ENCODE data around the gene ADAM8.

Gene ADAM8

DNA sequence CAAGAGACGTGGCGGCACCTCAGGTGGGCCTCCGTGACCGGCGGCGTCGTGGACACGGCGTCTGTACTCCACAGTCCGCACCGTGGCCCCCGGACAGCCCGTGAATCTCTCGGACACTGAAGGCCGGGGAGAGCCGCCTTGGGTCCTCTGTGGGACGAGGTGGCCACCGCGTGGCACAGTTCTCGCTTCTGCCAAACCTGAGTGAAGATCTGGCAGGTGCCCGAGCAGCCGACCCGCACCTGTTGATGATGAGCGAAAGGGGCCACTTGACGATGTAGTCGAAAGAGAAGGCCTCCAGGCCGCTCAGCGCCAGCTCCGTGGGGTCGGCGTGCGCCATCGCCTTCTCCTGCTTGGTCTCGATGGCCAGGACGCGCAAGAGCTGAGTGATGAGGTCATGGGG is 8.5 kb upstream of the ADAM8 start:
- Histone ChIP-seq H3K36me3 (ENCODE audit: control insufficient read depth in 5 of 5, insufficient read depth in 5 of 5, low read length in 5 of 5) (peaks cover 4 to 98% (median 93%) of the 10 kb centered on the region in 5 donors), H3K4me1 (ENCODE audit: control insufficient read depth in 5 of 5, insufficient read depth in 5 of 5, low read length in 5 of 5) (no peaks in the 10 kb centered on the region), H3K9me3 (ENCODE audit: control insufficient read depth in 5 of 5, low read length in 5 of 5) (no peaks in the 10 kb centered on the region), H3K9ac (ENCODE audit: low read length in 5 of 5) (no peak overlapping the region), H3K27me3 (ENCODE audit: control insufficient read depth in 5 of 5, insufficient read depth in 4 of 5, low read length in 5 of 5) (no peaks in the 10 kb centered on the region), H3K27ac (ENCODE audit: low read depth, low read length) (no peak overlapping the region), H3K4me3 (ENCODE audit: low read depth in 1 of 5, low read length in 5 of 5) (no peak overlapping the region)

DNA sequence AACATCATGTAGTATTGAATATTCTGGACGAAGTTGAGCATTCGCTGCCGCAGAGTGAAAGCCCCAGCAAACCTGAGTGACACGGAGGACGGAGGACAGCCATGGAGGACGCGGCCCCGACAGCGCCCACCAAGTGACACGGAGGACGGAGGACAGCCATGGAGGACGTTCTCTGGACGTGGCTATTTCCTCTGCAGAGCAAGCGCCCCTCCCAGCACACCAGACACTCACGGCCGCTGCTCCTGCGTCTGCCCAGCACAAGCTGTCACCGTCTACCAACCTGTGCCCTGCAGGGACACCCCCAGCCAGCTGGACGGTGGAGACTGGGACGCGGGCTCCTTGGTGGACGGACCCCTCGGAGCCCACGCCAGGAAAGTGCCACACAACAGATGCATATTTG is 7.3 kb upstream of the ADAM8 start:
- Histone ChIP-seq H3K4me3 (ENCODE audit: low read depth in 1 of 5, low read length in 5 of 5) (no peak overlapping the region), H3K9me3 (ENCODE audit: control insufficient read depth in 5 of 5, low read length in 5 of 5) (no peaks in the 10 kb centered on the region), H3K27ac (ENCODE audit: low read depth, low read length) (no peak overlapping the region), H3K9ac (ENCODE audit: low read length in 5 of 5) (no peak overlapping the region), H3K4me1 (ENCODE audit: control insufficient read depth in 5 of 5, insufficient read depth in 5 of 5, low read length in 5 of 5) (peaks cover 0 to under 1% (median 0%) of the 10 kb centered on the region in 5 donors), H3K27me3 (ENCODE audit: control insufficient read depth in 5 of 5, insufficient read depth in 4 of 5, low read length in 5 of 5) (no peaks in the 10 kb centered on the region), H3K36me3 (ENCODE audit: control insufficient read depth in 5 of 5, insufficient read depth in 5 of 5, low read length in 5 of 5) (peaks cover 4 to 98% (median 95%) of the 10 kb centered on the region in 5 donors)

DNA sequence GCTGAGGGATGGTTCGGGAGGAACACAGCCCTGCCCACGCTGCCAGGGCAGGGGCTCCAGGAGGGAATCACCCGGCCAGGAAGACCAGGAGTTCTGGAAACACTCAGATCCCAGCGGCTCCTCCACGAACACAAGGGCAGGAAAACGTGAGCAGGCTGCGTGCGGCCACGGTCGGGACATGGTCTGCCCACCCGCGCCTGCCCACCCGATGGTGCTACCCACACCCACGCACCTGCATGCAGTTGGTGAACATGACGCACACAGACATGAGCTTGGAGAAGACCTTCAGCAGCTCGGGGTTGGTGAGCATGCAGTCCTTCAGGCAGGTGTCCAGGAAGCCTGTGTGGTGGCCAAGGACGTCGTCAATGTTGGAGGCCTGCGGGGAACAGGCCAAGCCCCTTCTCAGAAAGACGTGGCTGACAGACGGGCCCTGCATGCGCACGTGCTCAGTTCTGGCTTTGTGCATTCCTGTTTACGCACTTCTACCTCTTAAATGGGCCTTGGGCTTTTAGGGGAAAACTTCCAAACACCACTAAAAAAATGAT is 6.2 kb upstream of the ADAM8 start:
- Histone ChIP-seq H3K4me1 (ENCODE audit: control insufficient read depth in 5 of 5, insufficient read depth in 5 of 5, low read length in 5 of 5) (peaks cover 0 to 11% (median 0%) of the 10 kb centered on the region in 5 donors), H3K9me3 (ENCODE audit: control insufficient read depth in 5 of 5, low read length in 5 of 5) (no peaks in the 10 kb centered on the region), H3K9ac (ENCODE audit: low read length in 5 of 5) (no peak overlapping the region), H3K36me3 (ENCODE audit: control insufficient read depth in 5 of 5, insufficient read depth in 5 of 5, low read length in 5 of 5) (peaks cover 4 to 92% (median 88%) of the 10 kb centered on the region in 5 donors), H3K27me3 (ENCODE audit: control insufficient read depth in 5 of 5, insufficient read depth in 4 of 5, low read length in 5 of 5) (no peaks in the 10 kb centered on the region), H3K4me3 (ENCODE audit: low read depth in 1 of 5, low read length in 5 of 5) (no peak overlapping the region), H3K27ac (ENCODE audit: low read depth, low read length) (no peak overlapping the region)

DNA sequence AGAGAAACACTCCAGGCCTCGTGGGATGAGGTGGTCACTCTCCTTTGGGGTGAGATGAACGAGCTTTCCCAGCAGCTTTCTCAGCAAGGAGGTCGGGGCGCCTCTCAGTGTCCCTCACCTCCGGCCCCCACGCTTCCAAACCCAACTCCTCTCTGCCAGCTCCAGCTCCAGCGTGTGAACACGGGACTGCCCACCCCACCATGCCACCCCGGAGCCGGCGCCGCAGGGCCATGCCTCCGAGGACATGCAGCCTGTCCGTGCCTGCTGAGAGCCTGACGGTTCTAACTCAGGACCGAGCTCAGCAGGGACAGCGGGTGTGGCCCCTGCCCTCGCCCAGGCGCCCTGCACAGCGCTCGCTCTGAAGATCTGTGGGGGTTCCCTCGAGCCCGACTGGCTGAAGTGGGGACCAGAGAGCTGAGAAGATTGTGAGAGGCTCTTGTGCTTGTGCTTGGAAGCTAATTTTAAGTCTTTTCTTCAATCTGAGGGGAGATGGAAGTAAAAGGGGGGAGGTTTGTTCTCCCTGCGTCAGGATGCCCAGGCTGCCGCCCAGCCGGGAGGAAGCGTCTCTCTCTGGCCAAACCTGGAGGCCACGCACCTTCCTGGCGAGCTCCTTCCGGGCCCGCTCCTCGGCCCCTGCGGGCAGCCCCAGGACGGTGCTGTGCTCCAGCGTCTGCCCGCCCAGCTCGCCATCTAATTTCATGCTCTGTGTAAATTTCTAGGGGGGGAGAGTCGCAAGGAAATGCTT is 5.1 kb upstream of the ADAM8 start:
- peaks cover 0 to 18% (median 5%) of the 10 kb centered on the region in 5 donors for H3K4me1 ChIP-seq (ENCODE audit: control insufficient read depth in 5 of 5, insufficient read depth in 5 of 5, low read length in 5 of 5)
- H3K9me3 ChIP-seq (ENCODE audit: control insufficient read depth in 5 of 5, low read length in 5 of 5), result no peaks in the 10 kb centered on the region
- H3K9ac ChIP-seq (ENCODE audit: low read length in 5 of 5), result no peak overlapping the region
- peaks cover 4 to 83% (median 81%) of the 10 kb centered on the region in 5 donors for H3K36me3 ChIP-seq (ENCODE audit: control insufficient read depth in 5 of 5, insufficient read depth in 5 of 5, low read length in 5 of 5)
- no peak overlapping the region for H3K4me3 ChIP-seq (ENCODE audit: low read depth in 1 of 5, low read length in 5 of 5)
- no peak overlapping the region for H3K27ac ChIP-seq (ENCODE audit: low read depth, low read length)
- peaks cover 0 to 4% (median 0%) of the 10 kb centered on the region in 5 donors for H3K27me3 ChIP-seq (ENCODE audit: control insufficient read depth in 5 of 5, insufficient read depth in 4 of 5, low read length in 5 of 5)

DNA sequence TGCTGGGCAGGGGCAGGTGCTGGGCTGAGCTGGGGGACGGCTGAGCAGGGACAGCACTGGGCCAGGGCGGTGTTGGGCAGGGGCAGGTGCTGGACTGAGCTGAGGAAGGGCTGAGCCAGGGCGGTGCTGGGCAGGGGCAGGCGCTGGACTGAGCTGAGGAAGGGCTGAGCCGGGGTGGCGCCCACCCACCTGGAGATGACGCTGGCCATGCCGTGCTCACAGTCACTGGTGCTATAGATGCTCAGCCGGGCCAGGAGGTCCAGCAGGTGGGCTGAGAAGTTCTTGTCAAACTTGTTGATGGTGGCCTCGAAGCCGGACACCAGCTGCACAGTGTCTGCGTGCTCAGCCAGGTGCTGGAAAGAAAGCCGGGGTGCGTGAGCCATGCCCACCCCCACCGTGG is 4.4 kb upstream of the ADAM8 start:
- no peak overlapping the region for H3K27ac ChIP-seq (ENCODE audit: low read depth, low read length)
- peaks cover 4 to 76% (median 74%) of the 10 kb centered on the region in 5 donors for H3K36me3 ChIP-seq (ENCODE audit: control insufficient read depth in 5 of 5, insufficient read depth in 5 of 5, low read length in 5 of 5)
- H3K4me1 ChIP-seq (ENCODE audit: control insufficient read depth in 5 of 5, insufficient read depth in 5 of 5, low read length in 5 of 5), result peaks cover 0 to 24% (median 8%) of the 10 kb centered on the region in 5 donors
- H3K27me3 ChIP-seq (ENCODE audit: control insufficient read depth in 5 of 5, insufficient read depth in 4 of 5, low read length in 5 of 5), result peaks cover 5 to 10% (median 6%) of the 10 kb centered on the region in 5 donors
- H3K9ac ChIP-seq (ENCODE audit: low read length in 5 of 5), result no peak overlapping the region
- no peak overlapping the region for H3K4me3 ChIP-seq (ENCODE audit: low read depth in 1 of 5, low read length in 5 of 5)
- H3K9me3 ChIP-seq (ENCODE audit: control insufficient read depth in 5 of 5, low read length in 5 of 5), result no peaks in the 10 kb centered on the region

DNA sequence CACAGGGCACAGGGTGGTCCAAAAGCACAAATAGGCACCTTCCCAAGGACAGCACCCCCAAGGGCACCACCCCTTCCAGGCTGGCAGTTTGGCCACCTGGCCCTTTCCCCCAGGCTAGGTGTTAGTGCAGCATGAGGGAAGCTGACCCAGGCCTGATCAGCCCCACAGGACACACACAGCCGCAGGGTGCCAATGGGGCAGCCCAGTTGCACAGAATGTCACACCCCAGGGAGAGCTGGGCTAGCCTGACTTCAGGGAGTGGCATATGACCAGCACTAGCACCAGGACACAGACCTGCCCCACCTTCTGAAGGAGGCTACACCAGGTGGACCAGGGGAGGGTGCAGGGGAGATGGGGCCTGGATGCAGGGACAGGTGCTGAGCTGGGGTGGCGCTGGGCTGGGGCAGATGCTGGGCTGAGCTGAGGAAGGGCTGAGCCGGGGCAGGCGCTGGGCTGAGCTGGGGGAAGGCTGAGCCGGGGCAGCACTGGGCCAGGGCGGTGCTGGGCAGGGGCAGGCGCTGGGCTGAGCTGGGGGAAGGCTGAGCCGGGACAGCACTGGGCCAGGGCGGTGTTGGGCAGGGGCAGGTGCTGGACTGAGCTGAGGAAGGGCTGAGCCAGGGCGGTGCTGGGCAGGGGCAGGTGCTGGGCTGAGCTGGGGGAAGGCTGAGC is 3.9 kb upstream of the ADAM8 start:
- Histone ChIP-seq H3K4me1 (ENCODE audit: control insufficient read depth in 5 of 5, insufficient read depth in 5 of 5, low read length in 5 of 5) (peaks cover 0 to 29% (median 11%) of the 10 kb centered on the region in 5 donors), H3K9ac (ENCODE audit: low read length in 5 of 5) (no peak overlapping the region), H3K4me3 (ENCODE audit: low read depth in 1 of 5, low read length in 5 of 5) (no peak overlapping the region), H3K9me3 (ENCODE audit: control insufficient read depth in 5 of 5, low read length in 5 of 5) (no peaks in the 10 kb centered on the region), H3K27ac (ENCODE audit: low read depth, low read length) (no peak overlapping the region), H3K27me3 (ENCODE audit: control insufficient read depth in 5 of 5, insufficient read depth in 4 of 5, low read length in 5 of 5) (peaks cover 10 to 15% (median 12%) of the 10 kb centered on the region in 5 donors), H3K36me3 (ENCODE audit: control insufficient read depth in 5 of 5, insufficient read depth in 5 of 5, low read length in 5 of 5) (peaks cover 0 to 70% (median 69%) of the 10 kb centered on the region in 5 donors)

DNA sequence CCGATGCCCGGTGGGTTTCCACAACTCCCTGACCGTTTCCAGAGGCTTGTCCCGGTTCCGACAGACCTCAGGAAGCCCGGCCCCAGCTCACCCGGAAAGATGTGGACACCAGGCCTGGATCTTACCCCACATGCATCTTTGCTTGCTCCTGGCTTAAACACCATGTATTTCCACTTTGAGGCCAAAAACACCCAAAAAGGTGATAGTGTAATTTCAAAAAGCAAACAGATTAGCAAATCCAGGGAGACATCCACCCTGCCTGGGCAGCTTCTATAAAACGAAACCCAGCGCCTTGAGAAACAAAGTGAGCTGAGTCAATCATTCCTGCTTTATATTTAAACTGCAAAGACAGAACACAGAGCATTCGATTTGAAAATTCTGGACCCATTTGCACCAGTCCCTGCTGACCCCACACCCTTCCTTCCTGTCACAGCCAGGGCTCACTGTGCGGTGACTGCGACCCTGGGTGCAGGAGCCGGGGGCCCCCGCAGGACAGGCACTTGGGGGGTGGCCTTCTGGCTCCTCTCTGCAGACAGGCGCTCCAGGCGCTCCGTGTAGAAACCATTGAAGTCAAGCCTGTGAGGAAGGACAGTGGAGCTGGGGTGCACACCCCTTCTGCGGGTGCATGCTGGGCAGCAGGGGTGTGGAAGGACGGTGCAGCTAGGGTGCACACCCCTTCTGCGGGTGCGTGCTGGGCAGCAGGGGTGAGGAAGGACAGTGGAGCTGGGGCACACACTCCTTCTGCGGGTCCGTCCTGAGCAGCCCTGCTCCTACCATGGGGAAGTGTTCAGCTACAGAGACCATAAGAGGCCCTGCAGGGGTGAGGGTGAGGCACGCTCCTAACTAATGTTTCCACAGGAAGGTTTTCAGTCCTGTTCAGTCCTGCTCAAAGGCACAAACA is 2.9 kb upstream of the ADAM8 start:
- H3K27ac ChIP-seq (ENCODE audit: low read depth, low read length), result no peak overlapping the region
- no peak overlapping the region for H3K9ac ChIP-seq (ENCODE audit: low read length in 5 of 5)
- no peak overlapping the region for H3K4me3 ChIP-seq (ENCODE audit: low read depth in 1 of 5, low read length in 5 of 5)
- peaks cover 0 to 34% (median 11%) of the 10 kb centered on the region in 5 donors for H3K4me1 ChIP-seq (ENCODE audit: control insufficient read depth in 5 of 5, insufficient read depth in 5 of 5, low read length in 5 of 5)
- H3K9me3 ChIP-seq (ENCODE audit: control insufficient read depth in 5 of 5, low read length in 5 of 5), result no peaks in the 10 kb centered on the region
- peaks cover 12 to 23% (median 21%) of the 10 kb centered on the region in 5 donors for H3K27me3 ChIP-seq (ENCODE audit: control insufficient read depth in 5 of 5, insufficient read depth in 4 of 5, low read length in 5 of 5)
- peaks cover 0 to 61% (median 59%) of the 10 kb centered on the region in 5 donors for H3K36me3 ChIP-seq (ENCODE audit: control insufficient read depth in 5 of 5, insufficient read depth in 5 of 5, low read length in 5 of 5)

DNA sequence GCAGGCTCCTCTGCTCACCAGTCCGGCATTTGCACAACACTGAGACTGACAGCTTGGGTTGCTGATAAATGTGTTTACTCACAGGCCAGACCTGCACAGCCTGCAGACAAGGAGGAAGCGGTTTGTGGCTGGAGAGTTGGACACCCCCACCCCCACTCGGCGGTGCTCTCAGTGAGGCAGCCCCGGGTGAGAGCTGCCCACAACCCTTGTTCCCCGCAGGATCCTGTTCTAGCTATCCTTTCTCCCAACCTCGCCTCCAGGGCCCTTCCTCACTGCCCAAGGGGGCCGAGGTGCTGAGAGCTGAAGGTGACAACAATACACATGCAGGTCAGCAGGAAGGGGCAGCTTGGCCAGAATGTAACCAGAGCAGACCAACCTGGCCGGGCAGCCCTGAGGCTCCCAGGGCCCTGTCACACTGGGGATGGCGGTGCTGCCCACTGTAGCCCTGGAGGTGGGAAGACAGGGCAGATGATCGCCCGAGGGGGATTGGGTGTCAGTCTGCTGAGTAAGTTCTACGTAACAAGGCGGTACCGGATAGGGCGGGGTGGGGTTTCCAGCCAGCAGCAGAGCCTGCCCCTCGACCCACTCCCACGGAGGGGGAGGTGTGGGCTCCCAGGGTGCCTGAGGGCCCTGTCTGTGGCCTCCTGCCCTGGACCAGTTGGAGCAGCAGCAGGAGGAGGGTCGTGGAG is 2.1 kb upstream of the ADAM8 start:
- peak overlapping the region in 1 of 5 donors; percentile 3 for H3K4me3 ChIP-seq (ENCODE audit: low read depth in 1 of 5, low read length in 5 of 5)
- no peak overlapping the region for H3K27ac ChIP-seq (ENCODE audit: low read depth, low read length)
- H3K9ac ChIP-seq (ENCODE audit: low read length in 5 of 5), result no peak overlapping the region
- no peaks in the 10 kb centered on the region for H3K9me3 ChIP-seq (ENCODE audit: control insufficient read depth in 5 of 5, low read length in 5 of 5)
- H3K27me3 ChIP-seq (ENCODE audit: control insufficient read depth in 5 of 5, insufficient read depth in 4 of 5, low read length in 5 of 5), result peaks cover 12 to 26% (median 24%) of the 10 kb centered on the region in 5 donors
- H3K4me1 ChIP-seq (ENCODE audit: control insufficient read depth in 5 of 5, insufficient read depth in 5 of 5, low read length in 5 of 5), result peaks cover 0 to 34% (median 11%) of the 10 kb centered on the region in 5 donors
- H3K36me3 ChIP-seq (ENCODE audit: control insufficient read depth in 5 of 5, insufficient read depth in 5 of 5, low read length in 5 of 5), result peaks cover 0 to 52% (median 51%) of the 10 kb centered on the region in 5 donors

DNA sequence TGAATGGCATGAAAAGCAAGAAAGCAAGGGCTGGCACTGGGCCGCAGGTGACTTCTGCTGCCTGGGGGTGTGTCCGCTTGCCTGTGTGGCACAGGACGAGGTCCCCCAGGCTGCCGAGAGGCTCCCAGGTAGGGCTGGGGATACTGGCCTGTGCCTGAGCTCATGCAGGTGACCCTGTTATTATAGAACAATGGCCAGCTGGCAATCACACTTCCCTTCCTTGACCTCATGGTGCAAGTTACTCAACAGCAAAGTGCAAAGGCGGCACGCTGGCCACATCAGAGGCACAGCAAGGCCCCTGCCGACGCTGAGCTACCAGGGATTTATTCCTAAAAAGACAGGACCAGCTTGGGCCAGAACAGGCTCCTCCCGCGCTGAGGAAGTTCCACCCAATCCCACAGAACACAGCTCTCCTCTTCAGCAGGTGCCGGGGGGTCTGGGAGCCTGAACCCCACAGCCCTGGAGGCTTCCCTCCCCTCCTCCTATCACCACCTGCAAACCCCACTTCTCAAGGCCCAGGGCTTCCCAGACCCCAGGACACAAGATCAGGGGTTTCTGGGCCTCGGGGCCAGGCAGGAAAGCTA is 1.4 kb upstream of the ADAM8 start:
- peaks cover 12 to 30% (median 26%) of the 10 kb centered on the region in 5 donors for H3K27me3 ChIP-seq (ENCODE audit: control insufficient read depth in 5 of 5, insufficient read depth in 4 of 5, low read length in 5 of 5)
- no peak overlapping the region for H3K27ac ChIP-seq (ENCODE audit: low read depth, low read length)
- no peaks in the 10 kb centered on the region for H3K9me3 ChIP-seq (ENCODE audit: control insufficient read depth in 5 of 5, low read length in 5 of 5)
- no peak overlapping the region for H3K9ac ChIP-seq (ENCODE audit: low read length in 5 of 5)
- H3K36me3 ChIP-seq (ENCODE audit: control insufficient read depth in 5 of 5, insufficient read depth in 5 of 5, low read length in 5 of 5), result peaks cover 0 to 46% (median 44%) of the 10 kb centered on the region in 5 donors
- peak overlapping the region in 1 of 5 donors; percentile 3 for H3K4me3 ChIP-seq (ENCODE audit: low read depth in 1 of 5, low read length in 5 of 5)
- peaks cover 0 to 34% (median 11%) of the 10 kb centered on the region in 5 donors for H3K4me1 ChIP-seq (ENCODE audit: control insufficient read depth in 5 of 5, insufficient read depth in 5 of 5, low read length in 5 of 5)
